ENCODE results near the gene RNU7-1.
A peak's percentile ranks its signal among the peaks of the same experiment; 100 is the strongest.

Gene RNU7-1

GRCh38 chr12:6917491-6918231 is 26.0 kb upstream of the RNU7-1 start:
- no peak for DNase-seq (ENCODE audit: low read depth)

GRCh38 chr12:6919588-6919987 is 24.0 kb upstream of the RNU7-1 start:
- no peak for DNase-seq (ENCODE audit: low read depth)

DNA sequence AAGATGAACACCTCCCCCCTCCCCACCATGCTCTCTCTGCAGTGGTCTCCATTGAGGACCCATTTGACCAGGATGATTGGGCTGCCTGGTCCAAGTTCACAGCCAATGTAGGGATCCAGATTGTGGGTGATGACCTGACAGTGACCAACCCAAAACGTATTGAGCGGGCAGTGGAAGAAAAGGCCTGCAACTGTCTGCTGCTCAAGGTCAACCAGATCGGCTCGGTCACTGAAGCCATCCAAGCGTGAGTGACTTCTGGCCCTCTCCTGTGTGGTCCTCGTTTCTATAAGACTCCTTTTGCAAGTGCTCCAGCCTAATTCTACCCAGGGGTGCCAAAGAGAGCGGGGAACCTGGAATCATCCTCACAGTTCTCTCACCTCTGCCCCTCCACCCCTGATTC is 22.1 kb upstream of the RNU7-1 start:
- DNase-seq (ENCODE audit: low read depth): no peak

GRCh38 chr12:6921996-6922946 is 21.3 kb upstream of the RNU7-1 start:
- DNase-seq (ENCODE audit: low read depth): no peak

DNA sequence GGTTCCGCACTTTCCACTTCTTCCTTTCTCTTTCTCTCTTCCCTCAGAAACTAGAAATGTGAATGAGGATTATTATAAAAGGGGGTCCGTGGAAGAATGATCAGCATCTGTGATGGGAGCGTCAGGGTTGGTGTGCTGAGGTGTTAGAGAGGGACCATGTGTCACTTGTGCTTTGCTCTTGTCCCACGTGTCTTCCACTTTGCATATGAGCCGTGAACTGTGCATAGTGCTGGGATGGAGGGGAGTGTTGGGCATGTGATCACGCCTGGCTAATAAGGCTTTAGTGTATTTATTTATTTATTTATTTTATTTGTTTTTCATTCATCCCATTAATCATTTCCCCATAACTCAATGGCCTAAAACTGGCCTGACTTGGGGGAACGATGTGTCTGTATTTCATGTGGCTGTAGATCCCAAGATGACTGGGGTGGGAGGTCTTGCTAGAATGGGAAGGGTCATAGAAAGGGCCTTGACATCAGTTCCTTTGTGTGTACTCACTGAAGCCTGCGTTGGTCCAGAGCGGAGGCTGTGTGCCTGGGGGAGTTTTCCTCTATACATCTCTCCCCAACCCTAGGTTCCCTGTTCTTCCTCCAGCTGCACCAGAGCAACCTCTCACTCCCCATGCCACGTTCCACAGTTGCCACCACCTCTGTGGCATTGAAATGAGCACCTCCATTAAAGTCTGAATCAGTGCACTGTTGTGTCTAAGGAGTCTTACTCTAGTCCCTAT is 20.4 kb upstream of the RNU7-1 start:
- DNase-seq (ENCODE audit: low read depth): no peak

- DNase-seq (ENCODE audit: low read depth): no peak
Measured at GRCh38 chr12:6923851-6924250, 19.8 kb upstream of the RNU7-1 start.

DNA sequence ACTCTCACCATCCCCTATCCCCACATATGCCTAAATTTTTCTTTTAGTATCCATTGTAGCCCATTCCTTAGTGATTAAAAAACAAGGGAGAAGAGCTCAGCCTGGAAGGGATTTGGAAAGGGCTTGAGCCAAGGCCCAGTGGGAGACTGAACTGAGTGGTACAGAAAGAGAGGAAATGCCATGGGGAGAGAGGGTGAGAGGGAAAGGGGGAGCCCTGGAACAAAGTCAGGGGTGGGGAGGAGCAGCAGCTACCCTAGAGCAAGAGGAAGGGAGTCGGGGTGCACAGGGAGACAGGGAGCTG is 18.4 kb upstream of the RNU7-1 start:
- DNase-seq (ENCODE audit: low read depth): no peak

DNA sequence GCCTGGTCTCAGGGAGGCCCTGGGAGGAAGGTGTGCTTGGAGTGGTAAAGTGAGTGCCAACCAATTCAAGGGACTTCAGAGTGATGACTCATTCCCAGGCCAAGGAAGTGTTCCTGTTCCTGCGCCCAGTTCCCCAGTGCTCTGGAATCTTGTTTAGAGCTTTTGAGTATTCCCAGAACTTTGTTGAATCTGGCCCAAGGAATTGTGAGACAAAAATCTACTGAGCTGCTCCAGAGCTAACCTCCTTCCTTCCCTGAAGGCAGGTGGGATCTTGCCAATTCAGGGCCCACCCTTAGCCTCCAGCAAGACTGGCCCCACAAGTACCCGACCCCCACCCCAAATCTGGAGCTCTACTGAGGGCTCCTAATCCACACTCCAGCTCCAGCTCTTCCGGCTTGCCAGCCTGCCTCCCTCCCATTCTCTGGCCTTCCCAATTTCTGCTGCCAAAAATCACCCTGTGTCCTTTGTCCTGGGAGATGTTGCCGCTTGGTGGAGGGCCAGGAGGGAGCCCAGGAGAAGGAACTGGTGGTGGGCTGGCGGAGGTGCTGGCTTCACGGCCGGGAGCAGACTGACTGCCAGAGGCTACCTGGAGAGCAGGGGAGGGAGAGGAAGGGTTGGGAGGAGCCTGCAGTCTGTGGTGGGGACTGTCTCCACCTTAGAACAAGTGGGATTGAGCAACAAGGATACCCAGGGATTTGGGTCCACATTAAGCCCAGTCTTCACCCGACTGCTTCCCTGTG is 17.9 kb upstream of the RNU7-1 start:
- no peak for DNase-seq (ENCODE audit: low read depth)

- peak; percentile 33 for DNase-seq (ENCODE audit: low read depth)
Measured at GRCh38 chr12:6927379-6928021, 16.1 kb upstream of the RNU7-1 start, which contains the start of gene ATN1. TSS of gene ATN1 (plus strand) at chr12:6927959. CDS start at chr12:6934002, 6,043 bp downstream.

- DNase-seq (ENCODE audit: low read depth): no peak
Measured at GRCh38 chr12:6928022-6928702, 15.5 kb upstream of the RNU7-1 start.

GRCh38 chr12:6928703-6929407 is 14.8 kb upstream of the RNU7-1 start:
- no peak for DNase-seq (ENCODE audit: low read depth)

DNA sequence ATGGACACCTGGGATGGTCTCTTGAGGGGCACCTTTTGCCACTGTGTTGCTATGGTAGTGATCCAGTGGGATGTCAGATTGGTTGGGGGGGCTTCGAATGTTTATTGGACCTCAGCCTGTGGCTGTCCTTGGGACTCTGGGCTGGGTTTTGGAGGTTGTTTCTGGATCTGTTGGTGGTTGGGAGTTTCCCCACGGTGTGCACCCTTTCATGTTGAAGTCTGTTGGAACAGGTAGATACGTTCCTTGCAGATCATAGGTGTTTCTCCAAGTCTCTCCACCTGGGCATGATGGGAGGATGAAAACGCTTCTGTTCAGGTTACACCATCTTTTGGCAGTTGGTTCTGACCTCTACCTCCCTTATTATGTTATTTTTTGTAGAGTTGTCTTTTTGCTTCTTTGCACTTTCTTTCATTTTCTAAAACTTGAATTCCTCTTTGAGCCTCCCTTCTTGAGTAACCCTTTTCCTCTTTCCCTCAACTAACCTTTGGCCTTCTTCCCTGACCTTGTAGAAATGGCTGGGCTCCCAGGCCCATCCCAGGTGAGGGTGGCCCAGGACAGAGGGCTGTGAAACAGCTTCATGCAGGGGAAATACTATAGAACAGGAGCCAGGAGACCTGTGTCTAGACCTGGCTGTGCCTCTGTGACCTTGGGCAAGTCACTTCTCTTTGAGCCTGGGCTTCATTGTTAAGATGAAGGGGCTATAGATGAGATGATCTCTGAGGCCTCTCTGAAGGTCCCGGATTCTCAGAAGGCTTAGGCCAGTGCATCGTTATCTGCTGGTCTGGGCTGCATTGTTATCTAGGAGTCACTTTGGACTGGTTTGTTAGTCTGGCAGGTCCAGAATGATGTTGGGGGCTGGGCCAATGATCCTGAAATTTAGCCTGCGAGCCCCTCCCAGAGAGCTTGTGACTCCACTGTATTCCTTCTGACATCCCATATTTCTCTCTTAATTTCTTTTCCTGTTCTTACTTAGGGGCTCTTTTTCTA is 13.9 kb upstream of the RNU7-1 start:
- no peak for DNase-seq (ENCODE audit: low read depth)

- no peak for DNase-seq (ENCODE audit: low read depth)
Measured at GRCh38 chr12:6932766-6933165, 10.8 kb upstream of the RNU7-1 start.

DNA sequence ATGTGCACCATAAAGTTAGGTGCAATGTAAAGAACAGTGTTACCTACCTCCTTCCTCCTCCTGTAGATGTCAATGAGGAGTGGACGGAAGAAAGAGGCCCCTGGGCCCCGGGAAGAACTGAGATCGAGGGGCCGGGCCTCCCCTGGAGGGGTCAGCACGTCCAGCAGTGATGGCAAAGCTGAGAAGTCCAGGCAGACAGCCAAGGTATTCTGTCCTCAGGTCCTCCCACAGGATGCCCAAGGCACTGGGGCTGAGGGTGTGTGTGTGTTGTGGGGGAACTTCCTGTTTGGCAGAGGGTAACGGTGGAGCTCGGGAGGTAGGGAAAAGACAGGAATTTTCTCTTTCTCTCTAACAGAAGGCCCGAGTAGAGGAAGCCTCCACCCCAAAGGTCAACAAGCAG is 9.5 kb upstream of the RNU7-1 start:
- no peak for DNase-seq (ENCODE audit: low read depth)

GRCh38 chr12:6935371-6936193 is 8.0 kb upstream of the RNU7-1 start:
- no peak for DNase-seq (ENCODE audit: low read depth)

GRCh38 chr12:6936194-6936635 is 7.4 kb upstream of the RNU7-1 start:
- DNase-seq (ENCODE audit: low read depth): no peak

DNA sequence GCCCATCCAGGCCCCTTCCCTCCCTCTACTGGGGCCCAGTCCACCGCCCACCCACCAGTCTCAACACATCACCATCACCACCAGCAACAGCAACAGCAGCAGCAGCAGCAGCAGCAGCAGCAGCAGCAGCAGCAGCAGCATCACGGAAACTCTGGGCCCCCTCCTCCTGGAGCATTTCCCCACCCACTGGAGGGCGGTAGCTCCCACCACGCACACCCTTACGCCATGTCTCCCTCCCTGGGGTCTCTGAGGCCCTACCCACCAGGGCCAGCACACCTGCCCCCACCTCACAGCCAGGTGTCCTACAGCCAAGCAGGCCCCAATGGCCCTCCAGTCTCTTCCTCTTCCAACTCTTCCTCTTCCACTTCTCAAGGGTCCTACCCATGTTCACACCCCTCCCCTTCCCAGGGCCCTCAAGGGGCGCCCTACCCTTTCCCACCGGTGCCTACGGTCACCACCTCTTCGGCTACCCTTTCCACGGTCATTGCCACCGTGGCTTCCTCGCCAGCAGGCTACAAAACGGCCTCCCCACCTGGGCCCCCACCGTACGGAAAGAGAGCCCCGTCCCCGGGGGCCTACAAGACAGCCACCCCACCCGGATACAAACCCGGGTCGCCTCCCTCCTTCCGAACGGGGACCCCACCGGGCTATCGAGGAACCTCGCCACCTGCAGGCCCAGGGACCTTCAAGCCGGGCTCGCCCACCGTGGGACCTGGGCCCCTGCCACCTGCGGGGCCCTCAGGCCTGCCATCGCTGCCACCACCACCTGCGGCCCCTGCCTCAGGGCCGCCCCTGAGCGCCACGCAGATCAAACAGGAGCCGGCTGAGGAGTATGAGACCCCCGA is 6.8 kb upstream of the RNU7-1 start:
- DNase-seq (ENCODE audit: low read depth): no peak
